K562 (cell line): Measurements from ENCODE around the gene PPP1R3A. TPM values are rescaled to one million over a fixed set of nuclear protein-coding genes. Genes with fewer than 3 reads are reported as not detected.

Source experiments
- ATAC-seq: fragments of 200-7000 bp; cut with Tn5 transposase; 3 replicates; pipeline ENCODE4 v1.9.1; 2020; ENCODE audit warnings: moderate library complexity
- BruUV-seq: library from RNA; stranded (reverse); fragments of 400-500 nt; replicated peaks from 2 replicates; lab custom pipeline; 2021; lab: Mats Ljungman, UMichigan
- CTCF ChIA-PET: fragments of 300-600 bp; formaldehyde crosslinking; extraction: SDS; loops from one replicate; lab custom pipeline; 2021; ENCODE audit warnings: low intra/inter-chr PET ratio; lab: Yijun Ruan, JAX
- POLR2A ChIA-PET: fragments of 300-600, 350-650 bp; sonication (Branson Sonifier 250); formaldehyde crosslinking; extraction: SDS; loops from one replicate; lab custom pipeline; 2021; ENCODE audit warnings: antibody characterized with exemption, inconsistent platforms; lab: Yijun Ruan, JAX
- DNase-seq, 4 experiments: peaks; one replicate each; pipeline versions ENCODE4 v3.0.0 to v3.0.0-alpha.2; 2011 to 2018; ENCODE audit warnings: low spot score in 3 of 4, mixed read lengths in 3 of 4; ENCODE audit errors: extremely low read depth in 1 of 4
- FAIRE-seq: peaks from 2 replicates; lab custom pipeline; 2011; peaks lifted over from hg19 to GRCh38; lab: Jason Lieb, UNC
- H2AFZ ChIP-seq: 2 replicates; pipeline ENCODE4 v1.6.0; 2011; ENCODE audit warnings: low read depth, low read length, control low read depth, inconsistent platforms
- H3K27ac ChIP-seq: fragments of 200-600 bp; 3 replicates; pipeline ENCODE4 v1.8.0; 2011; ENCODE audit warnings: low read depth, mild to moderate bottlenecking, control low read depth, inconsistent platforms, low read length, moderate library complexity, mixed read lengths; ENCODE audit errors: extremely low read depth
- H3K27me3 ChIP-seq, 2 experiments: fragments of 300-600 bp in 1 of 2; 2 replicates in 1 of 2; 3 replicates in 1 of 2; pipeline versions ENCODE4 v1.6.0 to v1.8.0; 2011; ENCODE audit warnings: inconsistent platforms in 2 of 2, low read length in 2 of 2, mild to moderate bottlenecking in 1 of 2, mixed read lengths in 1 of 2, moderate library complexity in 1 of 2; ENCODE audit not compliant: control insufficient read depth in 2 of 2, insufficient read depth in 2 of 2
- H3K36me3 ChIP-seq: fragments of 300-600 bp; 3 replicates; pipeline ENCODE4 v1.8.0; 2011; ENCODE audit warnings: mild to moderate bottlenecking, low read length, inconsistent platforms; ENCODE audit not compliant: control insufficient read depth, insufficient read depth
- H3K4me1 ChIP-seq, 2 experiments: fragments of 200-600 bp in 1 of 2; replicated peaks in 1 of 2; 2 replicates in 1 of 2; 3 replicates in 1 of 2; pipeline versions ENCODE4 v1.5.1 to v1.8.0; 2011; ENCODE audit warnings: inconsistent platforms in 2 of 2, low read length in 2 of 2, mild to moderate bottlenecking in 1 of 2, mixed read lengths in 1 of 2, moderate library complexity in 1 of 2; ENCODE audit not compliant: control insufficient read depth in 2 of 2, insufficient read depth in 2 of 2
- H3K4me2 ChIP-seq: 2 replicates; pipeline ENCODE4 v1.6.1; 2011; ENCODE audit warnings: low read length, control low read depth, inconsistent platforms, mixed read lengths; ENCODE audit not compliant: insufficient read depth
- H3K4me3 ChIP-seq: fragments of 200-600 bp; sonication (generic), shearing (Covaris generic); 2 replicates; pipeline ENCODE4 v1.5.1; 2016; ENCODE audit warnings: control low read depth, inconsistent platforms
- H3K79me2 ChIP-seq: fragments of 200-600 bp; 3 replicates; pipeline ENCODE4 v1.8.0; 2011; ENCODE audit warnings: low read length, inconsistent platforms; ENCODE audit not compliant: control insufficient read depth, insufficient read depth
- H3K9ac ChIP-seq, 2 experiments: 2 replicates each; pipeline versions ENCODE4 v1.6.0 to v1.6.1; 2011; ENCODE audit warnings: low read depth in 2 of 2, low read length in 2 of 2, control low read depth in 1 of 2, inconsistent platforms in 1 of 2, mild to moderate bottlenecking in 1 of 2, mixed read lengths in 1 of 2; ENCODE audit not compliant: insufficient read depth in 1 of 2
- H3K9me1 ChIP-seq: one replicate; pipeline ENCODE4 v1.6.0; 2011; ENCODE audit warnings: inconsistent platforms, mild to moderate bottlenecking, low read length, moderate library complexity; ENCODE audit not compliant: control insufficient read depth, insufficient read depth
- H3K9me3 ChIP-seq: replicated peaks from 2 replicates; pipeline ENCODE4 v1.5.1; 2011; ENCODE audit warnings: low read depth, low read length, inconsistent platforms; ENCODE audit not compliant: control insufficient read depth, insufficient read depth
- H4K20me1 ChIP-seq: replicated peaks from 2 replicates; pipeline ENCODE4 v1.6.1; 2011; ENCODE audit warnings: low read length, inconsistent platforms, mixed read lengths; ENCODE audit not compliant: control insufficient read depth, insufficient read depth
- GTF2B ChIP-seq: IDR thresholded peaks from 2 replicates; pipeline ENCODE4 v1.6.1; 2011; ENCODE audit not compliant: insufficient read length; ENCODE audit errors: extremely low read depth
- IRF2 ChIP-seq: sonication (generic); formaldehyde crosslinking; IDR thresholded peaks from 2 replicates; pipeline ENCODE4 v1.8.1; 2022; ENCODE audit warnings: mild to moderate bottlenecking, missing genetic modification reagents
- KAT2B ChIP-seq: IDR thresholded peaks from one replicate; pipeline ENCODE4 v1.6.1; 2012; ENCODE audit warnings: low read depth, mild to moderate bottlenecking, control low read depth, inconsistent platforms, low read length, moderate library complexity
- POLR2G ChIP-seq: fragments of 200-400 bp; formaldehyde crosslinking; IDR thresholded peaks from 2 replicates; pipeline ENCODE4 v1.6.1; 2017; ENCODE audit warnings: low read depth, mild to moderate bottlenecking, antibody characterized with exemption, low read length, moderate library complexity
- RFX5 ChIP-seq: IDR thresholded peaks from 2 replicates; pipeline ENCODE4 v1.6.1; 2011; ENCODE audit warnings: low read depth, mild to moderate bottlenecking, improper control_type of control experiment, low read length
- SNAPC5 ChIP-seq: fragments of 250-450 bp; sonication (Bioruptor Pico); IDR thresholded peaks from 2 replicates; pipeline ENCODE4 v1.8.0; 2021; ENCODE audit warnings: moderate library complexity, mild to moderate bottlenecking, inconsistent platforms
- ZNF174 ChIP-seq: fragments of 250-450 bp; sonication (Bioruptor Pico); IDR thresholded peaks from 2 replicates; pipeline ENCODE4 v1.4.0; 2020; ENCODE audit warnings: mild to moderate bottlenecking
- ZNF232 ChIP-seq: sonication (generic); formaldehyde crosslinking; IDR thresholded peaks from 2 replicates; pipeline ENCODE4 v1.8.0; 2022; ENCODE audit warnings: mild to moderate bottlenecking, missing genetic modification reagents
- ZNF395 ChIP-seq: fragments of 200-800 bp; sonication (Bioruptor generic); IDR thresholded peaks from 2 replicates; pipeline ENCODE4 v1.6.1; 2017; ENCODE audit warnings: missing genetic modification characterization, missing compliant biosample characterization
- ZNF76 ChIP-seq: fragments of 250-450 bp; sonication (Bioruptor Pico); IDR thresholded peaks from 2 replicates; pipeline ENCODE4 v1.4.0; 2020; ENCODE audit warnings: mild to moderate bottlenecking, moderate library complexity, borderline replicate concordance
- WGBS: fragments of 100-300 bp; shearing (Covaris generic); methylation state at CpG from one replicate; pipeline ENCODE4 v1.1.6; 2016; ENCODE audit warnings: low coverage, mixed read lengths; ENCODE audit not compliant: insufficient coverage; ENCODE audit errors: missing lambda C conversion rate; 5-methylcytosine and 5-hydroxymethylcytosine counted together
- in situ Hi-C: fragments of 300-500 bp; cut with MboI; formaldehyde crosslinking; loops from 4 replicates; pipeline ENCODE4 v1.15.0; 2018; ENCODE audit warnings: inconsistent platforms, mixed read lengths
- intact Hi-C: fragments of 100-400 bp; cut with micrococcal nuclease; formaldehyde crosslinking; loops from 2 replicates; pipeline ENCODE4 v1.14.2; 2022
- polyA plus RNA-seq, 8 experiments: library from polyadenylated mRNA; depleted of rRNA in 4 of 8; stranded (reverse) in 5 of 8; unstranded in 3 of 8; fragments of >200 nt; fragmentation: Nextera tagmentation in 2 of 8; fragmentation: Illumina TruSeq in 1 of 8; extraction: Ambion mirVana in 2 of 8; extraction: Trizol in 1 of 8; gene quantifications; 2 replicates each; pipeline versions ENCODE4 v1.2.1 to v1.2.3, GENCODE V29; 2011 to 2014; ENCODE audit warnings: inconsistent platforms in 1 of 8, missing spikeins in 1 of 8
- total RNA-seq, 7 experiments: library from RNA; depleted of rRNA in 6 of 7; stranded (reverse); fragments of >200 nt in 6 of 7; fragmentation: Illumina TruSeq in 2 of 7; extraction: Trizol in 2 of 7; gene quantifications; 2 replicates each; pipeline versions ENCODE4 v1.2.1 to v1.2.3, GENCODE V29; 2011 to 2021; ENCODE audit warnings: low replicate concordance in 1 of 7
- TF ChIP-seq, protein P1 (sequence below), 2 experiments: IDR thresholded peaks; 2 replicates each; pipeline ENCODE4 v1.6.1; 2012; ENCODE audit warnings: improper control_type of control experiment in 2 of 2, low read depth in 2 of 2, low read length in 2 of 2, borderline replicate concordance in 1 of 2
- TF ChIP-seq, protein P2 (sequence below): sonication (generic); formaldehyde crosslinking; IDR thresholded peaks from 2 replicates; pipeline ENCODE4 v1.4.0; 2020; ENCODE audit warnings: mild to moderate bottlenecking, missing genetic modification reagents

The PPP1R3A gene
- total and polyA plus RNA-seq, 9 of the 15 experiments (the other 6 are each of a cell fraction or from before 2014, with no cell fraction given): 0.01 to 0.03 TPM; not detected in 7

DNA sequence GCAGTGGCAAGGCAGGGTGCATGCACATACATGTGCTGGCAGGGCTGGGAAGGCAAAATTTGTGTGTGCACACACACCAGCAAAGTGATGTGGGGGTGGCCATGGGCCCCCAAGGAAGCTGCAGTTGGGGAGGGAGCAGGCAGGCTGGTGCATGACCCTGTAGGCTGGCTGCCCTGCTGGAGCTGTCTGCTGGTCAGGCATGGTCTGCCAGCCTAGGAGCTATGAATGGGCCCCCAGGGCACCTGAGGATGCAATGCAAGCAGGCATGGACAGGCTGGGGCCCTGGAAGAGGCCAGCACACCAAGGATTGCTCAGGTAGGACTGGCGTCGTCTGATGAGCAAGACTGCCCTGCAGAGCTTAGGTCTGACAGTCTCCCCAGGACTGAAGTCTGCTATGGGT lies 18.2 kb upstream of the PPP1R3A start:
- no peak for FAIRE-seq
- TF ChIP-seq GTF2B (no peak), IRF2 (no peak), KAT2B (no peak), ZNF395 (CRISPR knock-in tag) (no peak), ZNF76 (CRISPR knock-in tag) (no peak), SNAPC5 (CRISPR knock-in tag) (no peak), POLR2G (no peak), ZNF174 (CRISPR knock-in tag) (no peak), RFX5 (no peak), ZNF232 (no peak)
- TF ChIP-seq, protein P1, sequence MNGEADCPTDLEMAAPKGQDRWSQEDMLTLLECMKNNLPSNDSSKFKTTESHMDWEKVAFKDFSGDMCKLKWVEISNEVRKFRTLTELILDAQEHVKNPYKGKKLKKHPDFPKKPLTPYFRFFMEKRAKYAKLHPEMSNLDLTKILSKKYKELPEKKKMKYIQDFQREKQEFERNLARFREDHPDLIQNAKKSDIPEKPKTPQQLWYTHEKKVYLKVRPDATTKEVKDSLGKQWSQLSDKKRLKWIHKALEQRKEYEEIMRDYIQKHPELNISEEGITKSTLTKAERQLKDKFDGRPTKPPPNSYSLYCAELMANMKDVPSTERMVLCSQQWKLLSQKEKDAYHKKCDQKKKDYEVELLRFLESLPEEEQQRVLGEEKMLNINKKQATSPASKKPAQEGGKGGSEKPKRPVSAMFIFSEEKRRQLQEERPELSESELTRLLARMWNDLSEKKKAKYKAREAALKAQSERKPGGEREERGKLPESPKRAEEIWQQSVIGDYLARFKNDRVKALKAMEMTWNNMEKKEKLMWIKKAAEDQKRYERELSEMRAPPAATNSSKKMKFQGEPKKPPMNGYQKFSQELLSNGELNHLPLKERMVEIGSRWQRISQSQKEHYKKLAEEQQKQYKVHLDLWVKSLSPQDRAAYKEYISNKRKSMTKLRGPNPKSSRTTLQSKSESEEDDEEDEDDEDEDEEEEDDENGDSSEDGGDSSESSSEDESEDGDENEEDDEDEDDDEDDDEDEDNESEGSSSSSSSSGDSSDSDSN (IDR thresholded peaks at IDR 0.05; ENCODE audit: borderline replicate concordance in 1 of 2, low read depth in 2 of 2, low read length in 2 of 2): no peak
- TF ChIP-seq, protein P2, sequence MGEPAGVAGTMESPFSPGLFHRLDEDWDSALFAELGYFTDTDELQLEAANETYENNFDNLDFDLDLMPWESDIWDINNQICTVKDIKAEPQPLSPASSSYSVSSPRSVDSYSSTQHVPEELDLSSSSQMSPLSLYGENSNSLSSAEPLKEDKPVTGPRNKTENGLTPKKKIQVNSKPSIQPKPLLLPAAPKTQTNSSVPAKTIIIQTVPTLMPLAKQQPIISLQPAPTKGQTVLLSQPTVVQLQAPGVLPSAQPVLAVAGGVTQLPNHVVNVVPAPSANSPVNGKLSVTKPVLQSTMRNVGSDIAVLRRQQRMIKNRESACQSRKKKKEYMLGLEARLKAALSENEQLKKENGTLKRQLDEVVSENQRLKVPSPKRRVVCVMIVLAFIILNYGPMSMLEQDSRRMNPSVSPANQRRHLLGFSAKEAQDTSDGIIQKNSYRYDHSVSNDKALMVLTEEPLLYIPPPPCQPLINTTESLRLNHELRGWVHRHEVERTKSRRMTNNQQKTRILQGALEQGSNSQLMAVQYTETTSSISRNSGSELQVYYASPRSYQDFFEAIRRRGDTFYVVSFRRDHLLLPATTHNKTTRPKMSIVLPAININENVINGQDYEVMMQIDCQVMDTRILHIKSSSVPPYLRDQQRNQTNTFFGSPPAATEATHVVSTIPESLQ (CRISPR knock-in tag): no peak

More for the DNA sequence above, 18.2 kb upstream of the PPP1R3A start:
- no TSS peak for BruUV-seq
- Histone ChIP-seq H3K4me3 (no peak overlapping the region), H3K4me1 (no peaks in the 10 kb centered on the region), H3K36me3 (no peaks in the 10 kb centered on the region), H3K27me3 (no peaks in the 10 kb centered on the region), H3K79me2 (no peaks in the 10 kb centered on the region), H3K9ac (no peak overlapping the region), H3K9me3 (no peaks in the 10 kb centered on the region), H3K4me2 (no peak overlapping the region), H4K20me1 (no peaks in the 10 kb centered on the region), H3K9me1 (no peaks in the 10 kb centered on the region), H2AFZ (no peak overlapping the region), H3K27ac (no peak overlapping the region)
- ChIA-PET CTCF (no interaction called here), POLR2A (no interaction called here)
- DNase-seq (no peak), ATAC-seq (no peak)
- 3% methylated on average over 2 of the region's 2 CpGs for WGBS
- intact Hi-C loops (no loop called here), in situ Hi-C loops (no loop called here)
